Measurements from ENCODE around the gene RNGTT. TPM values are rescaled to one million over a fixed set of nuclear protein-coding genes. Genes with fewer than 3 reads are reported as not detected.

The RNGTT gene
- total and polyA plus RNA-seq, 2 donors: 11.2 to 23.2 TPM

GRCh38 chr6:88616380-88616779 is 347.0 kb downstream of the RNGTT start:
- peaks cover 0 to 6% of the 10 kb centered on the region in 2 donors for H3K36me3 ChIP-seq (ENCODE audit: control insufficient read depth in 2 of 2, insufficient read depth in 2 of 2, low read length in 1 of 2)
- no peak for DNase-seq (ENCODE audit: low read depth in 6 of 9, low spot score in 9 of 9)

GRCh38 chr6:88614316-88614877 is 349.0 kb downstream of the RNGTT start:
- 97% methylated on average over 3 of the region's 3 CpGs for WGBS
- H3K27ac ChIP-seq (ENCODE audit: low read depth in 1 of 2, low read length in 1 of 2): no peak overlapping the region
- H3K36me3 ChIP-seq (ENCODE audit: control insufficient read depth in 2 of 2, insufficient read depth in 2 of 2, low read length in 1 of 2): peaks cover 0 to 6% of the 10 kb centered on the region in 2 donors
- no peaks in the 10 kb centered on the region for H3K27me3 ChIP-seq (ENCODE audit: control insufficient read depth in 2 of 2, insufficient read depth in 1 of 2, low read length in 1 of 2)
- H3K4me3 ChIP-seq (ENCODE audit: low read length in 2 of 2): no peak overlapping the region
- H3K9me3 ChIP-seq (ENCODE audit: control insufficient read depth in 2 of 2, insufficient read depth in 1 of 2, low read length in 1 of 2): no peaks in the 10 kb centered on the region
- no peaks in the 10 kb centered on the region for H3K4me1 ChIP-seq (ENCODE audit: control insufficient read depth in 2 of 2, insufficient read depth in 2 of 2, low read length in 2 of 2)
- DNase-seq (ENCODE audit: low read depth in 6 of 9, low spot score in 9 of 9): no peak

More at GRCh38 chr6:88616380-88616779, 347.0 kb downstream of the RNGTT start:
- Histone ChIP-seq H3K4me1 (ENCODE audit: control insufficient read depth in 2 of 2, insufficient read depth in 2 of 2, low read length in 2 of 2) (no peaks in the 10 kb centered on the region), H3K4me3 (ENCODE audit: low read length in 2 of 2) (no peak overlapping the region), H3K27me3 (ENCODE audit: control insufficient read depth in 2 of 2, insufficient read depth in 1 of 2, low read length in 1 of 2) (no peaks in the 10 kb centered on the region), H3K27ac (ENCODE audit: low read depth in 1 of 2, low read length in 1 of 2) (no peak overlapping the region), H3K9me3 (ENCODE audit: control insufficient read depth in 2 of 2, insufficient read depth in 1 of 2, low read length in 1 of 2) (no peaks in the 10 kb centered on the region)
- WGBS: 90% methylated on average over 1 of the region's 1 CpG

GRCh38 chr6:88612631-88613030 is 350.8 kb downstream of the RNGTT start:
- no peak for DNase-seq (ENCODE audit: low read depth in 6 of 9, low spot score in 9 of 9)
- Histone ChIP-seq H3K36me3 (ENCODE audit: control insufficient read depth in 2 of 2, insufficient read depth in 2 of 2, low read length in 1 of 2) (peaks cover 0 to 6% of the 10 kb centered on the region in 2 donors), H3K4me1 (ENCODE audit: control insufficient read depth in 2 of 2, insufficient read depth in 2 of 2, low read length in 2 of 2) (no peaks in the 10 kb centered on the region), H3K9me3 (ENCODE audit: control insufficient read depth in 2 of 2, insufficient read depth in 1 of 2, low read length in 1 of 2) (no peaks in the 10 kb centered on the region), H3K27ac (ENCODE audit: low read depth in 1 of 2, low read length in 1 of 2) (no peak overlapping the region), H3K27me3 (ENCODE audit: control insufficient read depth in 2 of 2, insufficient read depth in 1 of 2, low read length in 1 of 2) (no peaks in the 10 kb centered on the region), H3K4me3 (ENCODE audit: low read length in 2 of 2) (no peak overlapping the region)
- 99% methylated on average over 5 of the region's 5 CpGs for WGBS

GRCh38 chr6:88611721-88612120 is 351.7 kb downstream of the RNGTT start:
- Histone ChIP-seq H3K9me3 (ENCODE audit: control insufficient read depth in 2 of 2, insufficient read depth in 1 of 2, low read length in 1 of 2) (no peaks in the 10 kb centered on the region), H3K27me3 (ENCODE audit: control insufficient read depth in 2 of 2, insufficient read depth in 1 of 2, low read length in 1 of 2) (no peaks in the 10 kb centered on the region), H3K36me3 (ENCODE audit: control insufficient read depth in 2 of 2, insufficient read depth in 2 of 2, low read length in 1 of 2) (peaks cover 0 to 6% of the 10 kb centered on the region in 2 donors), H3K4me3 (ENCODE audit: low read length in 2 of 2) (no peak overlapping the region), H3K27ac (ENCODE audit: low read depth in 1 of 2, low read length in 1 of 2) (no peak overlapping the region), H3K4me1 (ENCODE audit: control insufficient read depth in 2 of 2, insufficient read depth in 2 of 2, low read length in 2 of 2) (no peaks in the 10 kb centered on the region)
- no peak for DNase-seq (ENCODE audit: low read depth in 6 of 9, low spot score in 9 of 9)
- WGBS: 94% methylated on average over 4 of the region's 4 CpGs

- no peak for DNase-seq (ENCODE audit: low read depth in 6 of 9, low spot score in 9 of 9)
- WGBS: 99% methylated on average over 3 of the region's 3 CpGs
- no peaks in the 10 kb centered on the region for H3K27me3 ChIP-seq (ENCODE audit: control insufficient read depth in 2 of 2, insufficient read depth in 1 of 2, low read length in 1 of 2)
- no peak overlapping the region for H3K4me3 ChIP-seq (ENCODE audit: low read length in 2 of 2)
- no peak overlapping the region for H3K27ac ChIP-seq (ENCODE audit: low read depth in 1 of 2, low read length in 1 of 2)
- H3K4me1 ChIP-seq (ENCODE audit: control insufficient read depth in 2 of 2, insufficient read depth in 2 of 2, low read length in 2 of 2): no peaks in the 10 kb centered on the region
- no peaks in the 10 kb centered on the region for H3K9me3 ChIP-seq (ENCODE audit: control insufficient read depth in 2 of 2, insufficient read depth in 1 of 2, low read length in 1 of 2)
- H3K36me3 ChIP-seq (ENCODE audit: control insufficient read depth in 2 of 2, insufficient read depth in 2 of 2, low read length in 1 of 2): peaks cover 0 to 6% of the 10 kb centered on the region in 2 donors
Observed at GRCh38 chr6:88609983-88610382, 353.4 kb downstream of the RNGTT start.

GRCh38 chr6:88605271-88605670 is 358.1 kb downstream of the RNGTT start:
- Histone ChIP-seq H3K4me1 (ENCODE audit: control insufficient read depth in 2 of 2, insufficient read depth in 2 of 2, low read length in 2 of 2) (no peaks in the 10 kb centered on the region), H3K27me3 (ENCODE audit: control insufficient read depth in 2 of 2, insufficient read depth in 1 of 2, low read length in 1 of 2) (no peaks in the 10 kb centered on the region), H3K9me3 (ENCODE audit: control insufficient read depth in 2 of 2, insufficient read depth in 1 of 2, low read length in 1 of 2) (no peaks in the 10 kb centered on the region), H3K4me3 (ENCODE audit: low read length in 2 of 2) (no peak overlapping the region), H3K27ac (ENCODE audit: low read depth in 1 of 2, low read length in 1 of 2) (no peak overlapping the region), H3K36me3 (ENCODE audit: control insufficient read depth in 2 of 2, insufficient read depth in 2 of 2, low read length in 1 of 2) (no peaks in the 10 kb centered on the region)
- WGBS: 66% methylated on average over 3 of the region's 3 CpGs
- no peak for DNase-seq (ENCODE audit: low read depth in 6 of 9, low spot score in 9 of 9)

- Histone ChIP-seq H3K27ac (ENCODE audit: low read depth in 1 of 2, low read length in 1 of 2) (no peak overlapping the region), H3K36me3 (ENCODE audit: control insufficient read depth in 2 of 2, insufficient read depth in 2 of 2, low read length in 1 of 2) (no peaks in the 10 kb centered on the region), H3K9me3 (ENCODE audit: control insufficient read depth in 2 of 2, insufficient read depth in 1 of 2, low read length in 1 of 2) (no peaks in the 10 kb centered on the region), H3K27me3 (ENCODE audit: control insufficient read depth in 2 of 2, insufficient read depth in 1 of 2, low read length in 1 of 2) (no peaks in the 10 kb centered on the region), H3K4me1 (ENCODE audit: control insufficient read depth in 2 of 2, insufficient read depth in 2 of 2, low read length in 2 of 2) (no peaks in the 10 kb centered on the region), H3K4me3 (ENCODE audit: low read length in 2 of 2) (no peak overlapping the region)
- WGBS: 86% methylated on average over 6 of the region's 6 CpGs
- DNase-seq (ENCODE audit: low read depth in 6 of 9, low spot score in 9 of 9): no peak
Observed at GRCh38 chr6:88599571-88599970, 363.8 kb downstream of the RNGTT start.

GRCh38 chr6:88596801-88597200 is 366.6 kb downstream of the RNGTT start:
- WGBS: 97% methylated on average over 4 of the region's 4 CpGs
- DNase-seq (ENCODE audit: low read depth in 6 of 9, low spot score in 9 of 9): no peak
- no peaks in the 10 kb centered on the region for H3K4me1 ChIP-seq (ENCODE audit: control insufficient read depth in 2 of 2, insufficient read depth in 2 of 2, low read length in 2 of 2)
- H3K4me3 ChIP-seq (ENCODE audit: low read length in 2 of 2): no peak overlapping the region
- no peak overlapping the region for H3K27ac ChIP-seq (ENCODE audit: low read depth in 1 of 2, low read length in 1 of 2)
- H3K27me3 ChIP-seq (ENCODE audit: control insufficient read depth in 2 of 2, insufficient read depth in 1 of 2, low read length in 1 of 2): no peaks in the 10 kb centered on the region
- H3K9me3 ChIP-seq (ENCODE audit: control insufficient read depth in 2 of 2, insufficient read depth in 1 of 2, low read length in 1 of 2): peaks cover 0 to 2% of the 10 kb centered on the region in 2 donors
- H3K36me3 ChIP-seq (ENCODE audit: control insufficient read depth in 2 of 2, insufficient read depth in 2 of 2, low read length in 1 of 2): no peaks in the 10 kb centered on the region

- Histone ChIP-seq H3K4me1 (ENCODE audit: control insufficient read depth in 2 of 2, insufficient read depth in 2 of 2, low read length in 2 of 2) (no peaks in the 10 kb centered on the region), H3K4me3 (ENCODE audit: low read length in 2 of 2) (no peak overlapping the region), H3K9me3 (ENCODE audit: control insufficient read depth in 2 of 2, insufficient read depth in 1 of 2, low read length in 1 of 2) (peaks cover 0 to 8% of the 10 kb centered on the region in 2 donors), H3K36me3 (ENCODE audit: control insufficient read depth in 2 of 2, insufficient read depth in 2 of 2, low read length in 1 of 2) (no peaks in the 10 kb centered on the region), H3K27ac (ENCODE audit: low read depth in 1 of 2, low read length in 1 of 2) (no peak overlapping the region), H3K27me3 (ENCODE audit: control insufficient read depth in 2 of 2, insufficient read depth in 1 of 2, low read length in 1 of 2) (no peaks in the 10 kb centered on the region)
- no peak for DNase-seq (ENCODE audit: low read depth in 6 of 9, low spot score in 9 of 9)
- WGBS: 92% methylated on average over 3 of the region's 3 CpGs
Observed at GRCh38 chr6:88588938-88589337, 374.5 kb downstream of the RNGTT start.

Data from thymus (tissue), 11 donors.